ENCODE data around the gene DSPP.
"Not testable (repeated sequence)": the region's sequence is repeated elsewhere in the genome, so short reads cannot be mapped to it uniquely, and the experiment has no call there.

The DSPP gene

GRCh38 chr4:87608229-87608628, at the start of gene DSPP:
Gene DSPP (plus strand): TSS chr4:87608529. CDS start chr4:87610909, 2,380 bp downstream.
- no peak for DNase-seq

- peak; percentile 57 for DNase-seq
Measured at GRCh38 chr4:87559090-87559837, 49.1 kb upstream of the DSPP start.

DNA sequence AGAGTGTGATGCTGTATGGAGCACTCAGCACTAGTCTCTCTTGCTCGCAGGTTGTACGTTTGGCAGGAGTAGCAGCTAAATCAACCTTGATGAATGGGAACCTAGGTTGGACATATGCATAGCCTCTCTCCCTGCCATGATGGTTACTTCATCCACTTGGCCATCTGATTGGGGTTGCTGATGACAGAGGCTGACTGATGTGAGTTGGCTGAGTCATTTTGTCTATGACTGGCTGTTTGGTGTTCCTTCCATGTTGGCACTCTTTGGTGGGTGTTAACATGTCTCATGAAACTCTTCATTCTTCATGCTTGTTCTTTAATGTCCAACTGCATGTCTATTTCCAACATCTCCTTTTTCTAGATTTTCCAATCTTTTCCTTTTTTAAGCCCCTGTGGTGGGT, 47.5 kb upstream of the DSPP start:
- no peak for DNase-seq

- no peak for DNase-seq
Measured at GRCh38 chr4:87565746-87566145, 42.6 kb upstream of the DSPP start.

DNA sequence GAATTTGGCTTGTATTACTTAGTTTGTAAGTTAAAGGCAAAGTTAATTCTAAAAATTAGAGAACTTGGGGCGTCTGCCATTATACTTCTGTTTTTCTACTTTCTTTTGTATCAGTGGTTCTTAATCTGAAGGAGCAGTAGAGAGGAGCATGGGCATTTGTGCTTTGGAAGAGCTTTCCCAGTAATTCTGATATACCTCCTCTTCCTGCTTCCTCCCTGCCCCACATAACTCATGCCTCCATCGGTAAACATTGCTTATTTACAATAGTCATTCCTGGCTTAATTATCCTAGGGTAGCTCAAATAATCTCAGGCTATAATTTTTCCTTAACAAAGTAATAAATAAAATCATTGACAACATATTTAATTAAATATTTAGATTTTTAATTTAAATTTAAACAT, 42.1 kb upstream of the DSPP start:
- no peak for DNase-seq

GRCh38 chr4:87567191-87567590, 41.1 kb upstream of the DSPP start:
- no peak for DNase-seq

DNA sequence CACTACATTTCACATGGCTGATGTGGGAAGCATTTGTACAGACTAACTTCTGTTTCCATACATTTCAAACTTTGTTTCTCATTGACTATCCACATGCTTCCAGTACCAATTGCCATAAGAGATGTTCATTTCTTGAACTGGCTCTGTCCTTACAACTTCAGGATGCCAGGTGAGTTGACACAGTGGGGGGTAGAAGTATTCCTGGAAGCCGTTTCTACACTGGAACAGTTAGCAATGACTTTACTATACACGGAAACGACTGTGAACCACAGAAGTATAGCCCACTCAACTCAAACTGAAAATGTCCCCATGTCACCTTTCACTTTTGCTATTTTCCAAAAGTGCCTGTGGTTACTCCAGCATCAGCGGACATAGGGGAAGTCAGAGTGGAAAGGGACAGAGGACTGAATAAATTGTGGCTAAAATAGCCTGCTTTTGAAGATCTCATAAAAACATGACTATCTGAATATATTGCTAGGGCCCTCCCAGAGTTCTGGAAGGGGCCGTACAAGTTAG, 38.0 kb upstream of the DSPP start:
- no peak for DNase-seq

- DNase-seq: not testable (repeated sequence)
Measured at GRCh38 chr4:87574376-87574775, 34.0 kb upstream of the DSPP start.

GRCh38 chr4:87574996-87575395, 33.3 kb upstream of the DSPP start:
- DNase-seq: no peak

DNA sequence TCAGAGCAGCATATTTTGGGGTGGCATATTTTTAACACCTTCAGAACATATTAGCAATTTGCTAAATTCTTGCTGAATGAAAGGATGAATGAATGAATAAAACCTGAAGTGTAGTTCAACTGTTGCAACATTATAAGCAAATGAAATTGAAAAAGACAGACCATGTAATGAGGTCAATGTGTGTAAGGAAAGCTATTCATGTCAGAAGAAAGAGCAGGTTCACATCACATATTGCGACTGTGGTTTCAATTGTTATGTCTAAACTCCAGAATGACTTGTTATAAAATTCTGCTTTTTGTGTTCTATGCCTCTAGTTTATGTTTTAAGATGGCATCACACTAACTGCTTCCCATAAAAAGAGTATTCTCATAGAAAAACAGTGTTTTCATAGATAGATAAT, 32.9 kb upstream of the DSPP start:
- no peak for DNase-seq

- DNase-seq: no peak
Measured at GRCh38 chr4:87575983-87576382, 32.3 kb upstream of the DSPP start.

- DNase-seq: no peak
Measured at GRCh38 chr4:87579478-87579877, 28.9 kb upstream of the DSPP start.

GRCh38 chr4:87580057-87580456, 28.3 kb upstream of the DSPP start:
- DNase-seq: no peak

DNA sequence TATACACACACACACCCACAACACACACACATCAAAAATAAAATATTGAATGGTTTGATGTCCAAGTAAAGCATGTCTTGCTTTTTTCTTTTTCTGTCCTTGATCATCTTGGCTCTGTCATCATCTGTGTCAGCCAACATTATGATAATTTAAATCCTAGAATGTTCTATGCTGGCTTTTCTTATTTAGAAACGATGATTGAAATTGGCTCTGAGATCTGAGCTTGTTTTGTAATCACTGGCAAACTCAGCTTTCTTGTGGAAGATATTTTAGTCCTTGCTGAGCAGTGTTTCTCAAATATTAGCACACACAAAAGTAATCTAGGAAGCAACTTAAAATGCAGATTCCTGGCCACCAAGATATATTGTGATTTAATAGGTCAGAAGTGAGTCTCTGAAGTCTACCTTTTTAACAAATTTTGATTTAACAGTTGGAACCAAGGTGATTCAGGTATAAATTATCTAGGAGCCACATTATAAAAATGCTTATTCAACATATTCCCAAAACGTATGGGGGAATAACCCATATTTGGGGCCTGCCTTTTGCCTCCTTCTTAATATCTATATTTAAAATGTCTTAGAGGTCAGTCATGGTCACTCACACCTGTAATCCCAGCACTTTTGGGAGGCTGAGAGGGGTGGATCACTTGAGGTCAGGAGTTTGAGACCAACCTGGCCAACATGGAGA, 24.0 kb upstream of the DSPP start:
- no peak for DNase-seq

DNA sequence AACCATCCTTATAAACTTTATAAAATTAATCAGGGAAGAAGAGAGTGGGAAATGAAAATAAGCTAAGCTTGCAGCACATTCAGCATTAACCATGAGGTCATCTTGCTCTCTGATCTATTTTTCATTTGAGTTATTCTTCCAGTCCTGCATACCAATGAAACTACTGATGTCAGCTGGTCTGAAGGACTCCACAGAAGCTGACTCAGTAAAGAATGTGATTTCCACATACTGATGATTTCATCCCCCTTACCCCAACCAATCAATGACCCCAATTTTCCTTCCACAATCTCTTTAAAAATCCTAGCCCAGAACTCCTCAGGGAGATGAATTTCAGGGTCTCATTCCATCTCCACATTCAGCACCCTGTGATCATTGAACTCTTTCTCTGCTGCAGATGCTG, 18.8 kb upstream of the DSPP start:
- no peak for DNase-seq

DNA sequence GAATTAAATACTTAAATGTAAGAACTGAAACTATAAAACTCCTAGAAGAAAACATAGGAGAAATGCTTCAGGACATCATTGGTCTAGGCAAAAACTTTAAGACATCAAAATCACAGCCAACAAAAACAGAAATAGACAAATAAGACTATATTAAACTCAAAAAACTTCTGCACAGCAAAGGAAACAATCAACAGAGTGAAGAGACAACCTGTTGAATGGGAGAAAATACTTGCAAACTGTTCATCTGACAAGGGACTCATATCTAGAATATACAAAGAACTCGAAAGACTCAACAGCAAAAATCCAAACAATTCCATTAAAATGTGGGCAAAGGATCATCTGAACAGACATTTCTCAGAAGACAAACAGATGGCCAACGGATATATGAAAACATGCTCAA, 16.2 kb upstream of the DSPP start:
- no peak for DNase-seq

- no peak for DNase-seq
Measured at GRCh38 chr4:87601361-87601760, 7.0 kb upstream of the DSPP start.

DNA sequence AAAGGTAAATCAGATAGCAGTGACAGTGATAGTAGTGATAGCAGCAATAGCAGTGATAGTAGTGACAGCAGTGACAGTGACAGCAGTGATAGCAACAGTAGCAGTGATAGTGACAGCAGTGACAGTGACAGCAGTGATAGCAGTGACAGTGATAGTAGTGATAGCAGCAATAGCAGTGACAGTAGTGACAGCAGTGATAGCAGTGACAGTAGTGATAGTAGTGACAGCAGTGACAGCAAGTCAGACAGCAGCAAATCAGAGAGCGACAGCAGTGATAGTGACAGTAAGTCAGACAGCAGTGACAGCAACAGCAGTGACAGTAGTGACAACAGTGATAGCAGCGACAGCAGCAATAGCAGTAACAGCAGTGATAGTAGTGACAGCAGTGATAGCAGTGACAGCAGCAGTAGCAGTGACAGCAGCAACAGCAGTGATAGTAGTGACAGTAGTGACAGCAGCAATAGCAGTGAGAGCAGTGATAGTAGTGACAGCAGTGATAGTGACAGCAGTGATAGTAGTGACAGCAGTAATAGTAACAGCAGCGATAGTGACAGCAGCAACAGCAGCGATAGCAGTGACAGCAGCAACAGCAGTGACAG, 6.1 kb downstream of the DSPP start:
- DNase-seq: no peak

- no peak for DNase-seq
Measured at GRCh38 chr4:87616268-87616667, 7.9 kb downstream of the DSPP start.

DNA sequence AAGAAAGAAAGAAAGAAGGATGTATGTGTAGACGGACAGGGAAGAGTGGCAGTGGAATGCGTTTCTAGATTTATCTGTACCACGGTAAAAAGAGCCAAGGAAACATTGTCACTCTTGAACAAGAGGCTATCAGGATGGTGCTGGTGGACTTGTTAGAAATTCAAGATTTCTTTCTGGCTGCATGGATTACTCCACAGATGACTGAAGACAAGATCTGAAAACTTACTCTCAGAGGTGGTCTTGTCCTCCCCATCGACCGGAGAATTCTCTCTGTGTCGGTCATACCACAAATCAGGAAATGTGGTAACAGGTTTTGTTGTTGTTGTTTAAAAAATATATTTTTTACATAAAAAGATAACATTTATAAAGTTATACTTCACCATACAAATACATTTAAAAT, 11.8 kb downstream of the DSPP start:
- no peak for DNase-seq

DNA sequence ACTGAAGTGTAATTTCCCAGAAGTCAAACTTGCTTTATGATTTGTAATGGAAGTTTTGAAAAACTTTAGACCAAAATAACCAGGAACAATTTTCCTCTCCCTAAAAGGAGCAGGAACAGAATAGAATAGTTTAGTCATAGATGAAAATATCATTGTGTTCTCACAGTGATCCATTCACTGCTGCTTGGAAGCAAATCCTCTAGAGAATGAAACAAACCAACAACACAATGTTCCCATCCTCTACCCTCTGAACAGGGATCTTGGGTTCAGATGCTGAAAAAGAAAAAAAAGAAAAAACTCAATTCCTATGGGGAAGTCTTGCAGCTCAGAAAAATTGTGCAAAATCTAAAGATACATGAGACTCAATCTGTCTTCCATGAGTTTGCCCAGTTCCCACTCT, 12.2 kb downstream of the DSPP start:
- DNase-seq: no peak

GRCh38 chr4:87622303-87622702, 14.0 kb downstream of the DSPP start:
- no peak for DNase-seq

GRCh38 chr4:87624698-87625097, 16.4 kb downstream of the DSPP start:
- DNase-seq: no peak

GRCh38 chr4:87631668-87632067, 23.3 kb downstream of the DSPP start:
- no peak for DNase-seq

Measured in CD4-positive, alpha-beta T cell treated with Interleukin-12 subunit alpha and Interleukin-12 subunit beta, for 1 hour (primary cell).